ENCODE results near the gene ABCG2.

The ABCG2 gene

GRCh38 chr4:88148560-88148959 is 9.9 kb downstream of the ABCG2 start:
- POLR2A ChIA-PET, result no interaction called here
- no peak for TF ChIP-seq FOXA1 (IDR thresholded peaks at IDR 0.05)
- TF ChIP-seq SUZ12 (IDR thresholded peaks at IDR 0.05), result no peak
- no peak for TF ChIP-seq L3MBTL2 (conservative IDR thresholded peaks at IDR 0.05)
- TF ChIP-seq FOXK2 (IDR thresholded peaks at IDR 0.05), result no peak
- TF ChIP-seq TARDBP (IDR thresholded peaks at IDR 0.05), result no peak
- no peak for TF ChIP-seq HDGF (IDR thresholded peaks at IDR 0.05; ENCODE audit: borderline replicate concordance)
- no peak for TF ChIP-seq PKNOX1 (IDR thresholded peaks at IDR 0.05)
- no peak for TF ChIP-seq NFRKB (IDR thresholded peaks at IDR 0.05)
- TF ChIP-seq ZNF384 (IDR thresholded peaks at IDR 0.05), result no peak
- no peak for TF ChIP-seq SP1 (IDR thresholded peaks at IDR 0.05)
- no peak for TF ChIP-seq LEF1 (IDR thresholded peaks at IDR 0.05; ENCODE audit: borderline replicate concordance)
- no peak for TF ChIP-seq CTBP1 (IDR thresholded peaks at IDR 0.05; ENCODE audit: borderline replicate concordance)
- TF ChIP-seq ARNT (IDR thresholded peaks at IDR 0.05), result no peak
- TF ChIP-seq FOXM1 (IDR thresholded peaks at IDR 0.05; ENCODE audit: borderline replicate concordance), result no peak
- no peak for TF ChIP-seq BHLHE40 (IDR thresholded peaks at IDR 0.05; ENCODE audit: borderline replicate concordance)
- TF ChIP-seq ELF4 (IDR thresholded peaks at IDR 0.05), result no peak
- no peak for DNase-seq (ENCODE audit: extremely low spot score)
- CTCF ChIA-PET, result no interaction called here

GRCh38 chr4:88147799-88148217 is 10.6 kb downstream of the ABCG2 start:
- TF ChIP-seq NFRKB (IDR thresholded peaks at IDR 0.05) (no peak), ARNT (IDR thresholded peaks at IDR 0.05) (no peak), ELF4 (IDR thresholded peaks at IDR 0.05) (no peak), LEF1 (IDR thresholded peaks at IDR 0.05; ENCODE audit: borderline replicate concordance) (no peak)
- ChIA-PET POLR2A (no interaction called here), CTCF (no interaction called here)
- DNase-seq (ENCODE audit: extremely low spot score), result no peak

- TF ChIP-seq LEF1 (IDR thresholded peaks at IDR 0.05; ENCODE audit: borderline replicate concordance) (no peak), PKNOX1 (IDR thresholded peaks at IDR 0.05) (no peak), ZNF384 (IDR thresholded peaks at IDR 0.05) (no peak)
- ChIA-PET CTCF (no interaction called here), POLR2A (no interaction called here)
- no peak for DNase-seq (ENCODE audit: extremely low spot score)
Observed at GRCh38 chr4:88146891-88147290, 11.5 kb downstream of the ABCG2 start.

GRCh38 chr4:88144866-88145300 is 13.6 kb downstream of the ABCG2 start:
- POLR2A ChIA-PET, result no interaction called here
- no peak for DNase-seq (ENCODE audit: extremely low spot score)
- CTCF ChIA-PET, result no interaction called here
- peak; percentile 75 for TF ChIP-seq PKNOX1 (IDR thresholded peaks at IDR 0.05)
- peak; percentile 87 for TF ChIP-seq ZNF384 (IDR thresholded peaks at IDR 0.05)
- no peak for TF ChIP-seq SP1 (IDR thresholded peaks at IDR 0.05)
- TF ChIP-seq LEF1 (IDR thresholded peaks at IDR 0.05; ENCODE audit: borderline replicate concordance), result no peak
- TF ChIP-seq ARNT (IDR thresholded peaks at IDR 0.05), result peak; percentile 40; the same call in 1 of the 2 replicates

- TF ChIP-seq ELF4 (IDR thresholded peaks at IDR 0.05) (no peak), ZNF384 (IDR thresholded peaks at IDR 0.05) (no peak), BHLHE40 (IDR thresholded peaks at IDR 0.05; ENCODE audit: borderline replicate concordance) (no peak), TARDBP (IDR thresholded peaks at IDR 0.05) (no peak), ARNT (IDR thresholded peaks at IDR 0.05) (no peak), CTBP1 (IDR thresholded peaks at IDR 0.05; ENCODE audit: borderline replicate concordance) (no peak), NFRKB (IDR thresholded peaks at IDR 0.05) (no peak), SP1 (IDR thresholded peaks at IDR 0.05) (no peak), FOXK2 (IDR thresholded peaks at IDR 0.05) (no peak), SUZ12 (IDR thresholded peaks at IDR 0.05) (no peak), L3MBTL2 (conservative IDR thresholded peaks at IDR 0.05) (no peak), HDGF (IDR thresholded peaks at IDR 0.05; ENCODE audit: borderline replicate concordance) (no peak), FOXM1 (IDR thresholded peaks at IDR 0.05; ENCODE audit: borderline replicate concordance) (no peak)
- no peak for DNase-seq (ENCODE audit: extremely low spot score)
- ChIA-PET POLR2A (no interaction called here), CTCF (no interaction called here)
Observed at GRCh38 chr4:88144048-88144447, 14.4 kb downstream of the ABCG2 start.

GRCh38 chr4:88143504-88143903 is 14.9 kb downstream of the ABCG2 start:
- no peak for TF ChIP-seq BHLHE40 (IDR thresholded peaks at IDR 0.05; ENCODE audit: borderline replicate concordance)
- TF ChIP-seq SP1 (IDR thresholded peaks at IDR 0.05), result no peak
- no peak for TF ChIP-seq ELF4 (IDR thresholded peaks at IDR 0.05)
- TF ChIP-seq FOXA1 (IDR thresholded peaks at IDR 0.05), result no peak
- no peak for TF ChIP-seq SUZ12 (IDR thresholded peaks at IDR 0.05)
- no peak for TF ChIP-seq L3MBTL2 (conservative IDR thresholded peaks at IDR 0.05)
- no peak for TF ChIP-seq FOXK2 (IDR thresholded peaks at IDR 0.05)
- TF ChIP-seq ARNT (IDR thresholded peaks at IDR 0.05), result no peak
- TF ChIP-seq TARDBP (IDR thresholded peaks at IDR 0.05), result no peak
- TF ChIP-seq ZNF384 (IDR thresholded peaks at IDR 0.05), result no peak
- TF ChIP-seq LEF1 (IDR thresholded peaks at IDR 0.05; ENCODE audit: borderline replicate concordance), result no peak
- TF ChIP-seq FOXM1 (IDR thresholded peaks at IDR 0.05; ENCODE audit: borderline replicate concordance), result no peak
- no peak for TF ChIP-seq CTBP1 (IDR thresholded peaks at IDR 0.05; ENCODE audit: borderline replicate concordance)
- TF ChIP-seq HDGF (IDR thresholded peaks at IDR 0.05; ENCODE audit: borderline replicate concordance), result no peak
- TF ChIP-seq NFRKB (IDR thresholded peaks at IDR 0.05), result no peak
- no peak for TF ChIP-seq PKNOX1 (IDR thresholded peaks at IDR 0.05)
- no peak for DNase-seq (ENCODE audit: extremely low spot score)
- ChIA-PET POLR2A (no interaction called here), CTCF (interaction anchor here (0.6 kb wide), 1 partner anchor 34 kb away, joined by 3 read pairs; no protein-coding TSS in a partner anchor)

Data from HEK293T (cell line).